ENCODE measurements around the gene CCDC57. TPM values are rescaled to one million over a fixed set of nuclear protein-coding genes. Genes with fewer than 3 reads are reported as not detected.
A peak's percentile ranks its signal among the peaks of the same experiment; 100 is the strongest.

Gene CCDC57
- total RNA-seq, 1 donor from 2014 or later = 15.0 TPM

GRCh38 chr17:82173351-82174041 lies 39.1 kb downstream of the CCDC57 start:
- Mint-ChIP-seq H3K9me3 (no peaks in the 10 kb centered on the region), H3K4me1 (peaks cover 4% of the 10 kb centered on the region), H3K27ac (no peak overlapping the region), H3K36me3 (peaks cover 40% of the 10 kb centered on the region), H3K27me3 (ENCODE audit: insufficient read depth, low read depth) (peaks cover 3% of the 10 kb centered on the region), H3K4me3 (no peak overlapping the region)
- no peak for TF ChIP-seq EZH2 (IDR thresholded peaks at IDR 0.05)
- no peak for TF ChIP-seq CTCF (IDR thresholded peaks at IDR 0.05)
- H3K27ac ChIP-seq = no peak overlapping the region
- H3K36me3 ChIP-seq = no peaks in the 10 kb centered on the region
- peaks cover 33% of the 10 kb centered on the region for H3F3A ChIP-seq (ENCODE audit: low read depth)
- peak overlapping the region; percentile 80 for H3K4me2 ChIP-seq
- no peak overlapping the region for H2AFZ ChIP-seq (replicated peaks)
- peak; percentile 58 for DNase-seq (ENCODE audit: low spot score)
- peaks cover 23% of the 10 kb centered on the region for H4K20me1 ChIP-seq (ENCODE audit: low read depth)
- peaks cover 61% of the 10 kb centered on the region for H3K27me3 ChIP-seq
- H3K4me1 ChIP-seq = peaks cover 21% of the 10 kb centered on the region
- H3K79me2 ChIP-seq (ENCODE audit: low read depth) = no peaks in the 10 kb centered on the region
- H3K9ac ChIP-seq = no peak overlapping the region
- no peaks in the 10 kb centered on the region for H3K9me3 ChIP-seq (ENCODE audit: low read depth)
- no peak overlapping the region for H3K4me3 ChIP-seq

- H2AFZ ChIP-seq (replicated peaks) = no peak overlapping the region
- no peak for DNase-seq (ENCODE audit: low spot score)
- no peak overlapping the region for H3K4me3 ChIP-seq
- H3K27me3 ChIP-seq = peaks cover 55% of the 10 kb centered on the region
- no peak overlapping the region for H3K27ac ChIP-seq
- H3K36me3 ChIP-seq = no peaks in the 10 kb centered on the region
- no peaks in the 10 kb centered on the region for H3K79me2 ChIP-seq (ENCODE audit: low read depth)
- Mint-ChIP-seq H3K27ac (no peak overlapping the region), H3K9me3 (no peaks in the 10 kb centered on the region), H3K27me3 (ENCODE audit: insufficient read depth, low read depth) (peaks cover 3% of the 10 kb centered on the region), H3K36me3 (peaks cover 41% of the 10 kb centered on the region), H3K4me1 (peaks cover 4% of the 10 kb centered on the region), H3K4me3 (no peak overlapping the region)
- H3K9me3 ChIP-seq (ENCODE audit: low read depth) = no peaks in the 10 kb centered on the region
- H4K20me1 ChIP-seq (ENCODE audit: low read depth) = peaks cover 23% of the 10 kb centered on the region
- peaks cover 33% of the 10 kb centered on the region for H3F3A ChIP-seq (ENCODE audit: low read depth)
- H3K4me1 ChIP-seq = peaks cover 21% of the 10 kb centered on the region
- TF ChIP-seq EZH2phosphoT487 (IDR thresholded peaks at IDR 0.05) (no peak), EZH2 (IDR thresholded peaks at IDR 0.05) (no peak), CTCF (IDR thresholded peaks at IDR 0.05) (no peak)
- H3K9ac ChIP-seq = no peak overlapping the region
- no peak overlapping the region for H3K4me2 ChIP-seq
These were observed 40.0 kb downstream of the CCDC57 start for GRCh38 chr17:82172486-82173160.

- DNase-seq (ENCODE audit: low spot score) = no peak
- Histone ChIP-seq H3K9ac (no peak overlapping the region), H2AFZ (replicated peaks) (no peak overlapping the region), H3F3A (ENCODE audit: low read depth) (peaks cover 33% of the 10 kb centered on the region), H3K36me3 (no peaks in the 10 kb centered on the region), H3K9me3 (ENCODE audit: low read depth) (no peaks in the 10 kb centered on the region), H3K79me2 (ENCODE audit: low read depth) (no peaks in the 10 kb centered on the region), H4K20me1 (ENCODE audit: low read depth) (peaks cover 23% of the 10 kb centered on the region), H3K4me1 (peaks cover 21% of the 10 kb centered on the region), H3K27ac (no peak overlapping the region), H3K4me3 (no peak overlapping the region), H3K4me2 (no peak overlapping the region), H3K27me3 (peaks cover 49% of the 10 kb centered on the region)
- Mint-ChIP-seq H3K36me3 (peaks cover 44% of the 10 kb centered on the region), H3K27ac (no peak overlapping the region), H3K4me3 (no peak overlapping the region), H3K9me3 (no peaks in the 10 kb centered on the region), H3K27me3 (ENCODE audit: insufficient read depth, low read depth) (peaks cover 3% of the 10 kb centered on the region), H3K4me1 (peaks cover 4% of the 10 kb centered on the region)
- TF ChIP-seq CTCF (IDR thresholded peaks at IDR 0.05) (no peak), EZH2 (IDR thresholded peaks at IDR 0.05) (no peak), EZH2phosphoT487 (IDR thresholded peaks at IDR 0.05) (no peak)
These were observed 40.8 kb downstream of the CCDC57 start for GRCh38 chr17:82171750-82172375.
